Hepatocyte (in vitro differentiated cells): ENCODE data around the gene CXCR4. TPM values are rescaled to one million over a fixed set of nuclear protein-coding genes. Genes with fewer than 3 reads are reported as not detected.

Source experiments
- DNase-seq: peaks from one replicate; pipeline ENCODE4 v3.0.0-alpha.2; 2016; ENCODE audit warnings: low spot score
- H2AFZ ChIP-seq: fragments of 200-600 bp; sonication (generic); 2 replicates; pipeline ENCODE4 v1.6.0; 2016; ENCODE audit warnings: antibody characterized with exemption, mild to moderate bottlenecking
- H3K27ac ChIP-seq: fragments of 200-600 bp; sonication (generic); 2 replicates; pipeline ENCODE4 v1.5.1; 2016; ENCODE audit warnings: mild to moderate bottlenecking
- H3K27me3 ChIP-seq: fragments of 200-600 bp; sonication (generic); 2 replicates; pipeline ENCODE4 v1.6.1; 2016
- H3K36me3 ChIP-seq: fragments of 200-600 bp; sonication (generic); replicated peaks from 2 replicates; pipeline ENCODE4 v1.5.1; 2016; ENCODE audit warnings: low read depth; ENCODE audit not compliant: insufficient read depth
- H3K4me1 ChIP-seq: fragments of 200-600 bp; sonication (generic); 2 replicates; pipeline ENCODE4 v1.5.1; 2016; ENCODE audit warnings: mild to moderate bottlenecking, moderate library complexity; ENCODE audit not compliant: insufficient read depth
- H3K4me2 ChIP-seq: fragments of 200-600 bp; sonication (generic); 2 replicates; pipeline ENCODE4 v1.6.0; 2016
- H3K4me3 ChIP-seq: fragments of 200-600 bp; sonication (generic); 2 replicates; pipeline ENCODE4 v1.5.1; 2016; ENCODE audit warnings: mild to moderate bottlenecking
- H3K79me2 ChIP-seq: fragments of 200-600 bp; sonication (generic); 2 replicates; pipeline ENCODE4 v1.6.0; 2017; ENCODE audit warnings: mild to moderate bottlenecking
- H3K9me2 ChIP-seq: fragments of 200-600 bp; sonication (generic); replicated peaks from 2 replicates; pipeline ENCODE4 v1.6.0; 2017; ENCODE audit warnings: mild to moderate bottlenecking; ENCODE audit not compliant: insufficient read depth
- H3K9me3 ChIP-seq: fragments of 200-600 bp; sonication (generic); 2 replicates; pipeline ENCODE4 v1.5.1; 2016; ENCODE audit warnings: low read depth, mild to moderate bottlenecking
- H4K20me1 ChIP-seq: fragments of 200-600 bp; sonication (generic); 2 replicates; pipeline ENCODE4 v1.6.0; 2016; ENCODE audit warnings: mild to moderate bottlenecking; ENCODE audit not compliant: insufficient read depth, poor library complexity, severe bottlenecking
- CTCF ChIP-seq: fragments of 200-600 bp; sonication (generic); IDR thresholded peaks from 2 replicates; pipeline ENCODE4 v1.5.1; 2016; ENCODE audit warnings: antibody characterized with exemption, mild to moderate bottlenecking; ENCODE audit not compliant: poor library complexity
- EZH2 ChIP-seq: fragments of 200-600 bp; sonication (generic); IDR thresholded peaks from 2 replicates; pipeline ENCODE4 v1.6.1; 2016; ENCODE audit warnings: antibody characterized with exemption, mild to moderate bottlenecking, borderline replicate concordance
- EZH2phosphoT487 ChIP-seq: fragments of 200-600 bp; sonication (generic); IDR thresholded peaks from one replicate; pipeline ENCODE4 v1.6.1; 2018; ENCODE audit warnings: antibody characterized with exemption, mild to moderate bottlenecking, low read depth, moderate library complexity; ENCODE audit not compliant: unreplicated experiment, severe bottlenecking
- WGBS: methylation state at CpG from one replicate; pipeline ENCODE4 v1.1.6; 2016; ENCODE audit warnings: low lambda C conversion rate; ENCODE audit errors: missing lambda C conversion rate; 5-methylcytosine and 5-hydroxymethylcytosine counted together
- polyA plus RNA-seq: library from polyadenylated mRNA; unstranded; fragments of >200 nt; fragmentation: Nextera tagmentation; extraction: Ambion mirVana; gene quantifications from 2 replicates; pipeline ENCODE4 v1.2.1, GENCODE V29; 2016
- total RNA-seq: library from RNA; depleted of rRNA; stranded (reverse); fragments of >200 nt; gene quantifications from 2 replicates; pipeline ENCODE4 v1.2.3, GENCODE V29; 2014

The CXCR4 gene
- total and polyA plus RNA-seq, 2 experiments from 2014 or later = 3.8 to 6.2 TPM

GRCh38 chr2:136154384-136154783 is 36.4 kb upstream of the CXCR4 start:
- no peak for DNase-seq
- Histone ChIP-seq H3K9me2 (no peaks in the 10 kb centered on the region), H2AFZ (no peak overlapping the region), H3K4me2 (no peak overlapping the region), H3K4me3 (no peak overlapping the region), H3K36me3 (no peaks in the 10 kb centered on the region), H3K27me3 (no peaks in the 10 kb centered on the region), H3K9me3 (no peaks in the 10 kb centered on the region), H3K79me2 (no peaks in the 10 kb centered on the region), H3K27ac (no peak overlapping the region), H4K20me1 (no peaks in the 10 kb centered on the region), H3K4me1 (no peaks in the 10 kb centered on the region)
- 95% methylated on average over 4 of the region's 4 CpGs for WGBS
- TF ChIP-seq CTCF (no peak), EZH2 (no peak)

GRCh38 chr2:136151021-136151971 is 33.3 kb upstream of the CXCR4 start:
- Histone ChIP-seq H3K27ac (no peak overlapping the region), H3K4me2 (no peak overlapping the region), H2AFZ (no peak overlapping the region), H4K20me1 (no peaks in the 10 kb centered on the region), H3K9me2 (no peaks in the 10 kb centered on the region), H3K36me3 (no peaks in the 10 kb centered on the region), H3K4me1 (no peaks in the 10 kb centered on the region), H3K9me3 (no peaks in the 10 kb centered on the region), H3K27me3 (no peaks in the 10 kb centered on the region), H3K4me3 (no peak overlapping the region), H3K79me2 (no peaks in the 10 kb centered on the region)
- DNase-seq = no peak
- TF ChIP-seq EZH2 (no peak), EZH2phosphoT487 (no peak), CTCF (no peak)
- WGBS = 87% methylated on average over 7 of the region's 7 CpGs

GRCh38 chr2:136149011-136149410 is 31.1 kb upstream of the CXCR4 start:
- 81% methylated on average over 1 of the region's 1 CpG for WGBS

More at GRCh38 chr2:136149011-136149410, 31.1 kb upstream of the CXCR4 start:
- Histone ChIP-seq H4K20me1 (no peaks in the 10 kb centered on the region), H3K27ac (no peak overlapping the region), H3K4me2 (no peak overlapping the region), H3K9me2 (no peaks in the 10 kb centered on the region), H3K4me3 (no peak overlapping the region), H3K36me3 (no peaks in the 10 kb centered on the region), H3K27me3 (no peaks in the 10 kb centered on the region), H3K9me3 (no peaks in the 10 kb centered on the region), H3K4me1 (no peaks in the 10 kb centered on the region), H2AFZ (no peak overlapping the region), H3K79me2 (no peaks in the 10 kb centered on the region)
- no peak for DNase-seq
- TF ChIP-seq EZH2phosphoT487 = no peak
- no peak for TF ChIP-seq CTCF
- TF ChIP-seq EZH2 = no peak
